NOMO-1 treated with DMSO at 0.1 percent for 48 hours (cell line): ENCODE measurements around the gene ROBO1.

Source experiments
- DNase-seq: peaks from one replicate; lab custom pipeline; 2025; ENCODE audit not compliant: unreplicated experiment; lab: John Stamatoyannopoulos, UW

ROBO1 gene

GRCh38 chr3:78992830-78993229 is 775.0 kb downstream of the ROBO1 start:
- no peak for DNase-seq

GRCh38 chr3:78992400-78992799 is 775.4 kb downstream of the ROBO1 start:
- no peak for DNase-seq

- DNase-seq: no peak
These were observed 776.1 kb downstream of the ROBO1 start for GRCh38 chr3:78991656-78992055.

GRCh38 chr3:78990156-78990555 is 777.6 kb downstream of the ROBO1 start:
- no peak for DNase-seq

- DNase-seq: peak; percentile 24
These were observed 779.5 kb downstream of the ROBO1 start for GRCh38 chr3:78988324-78988723.

GRCh38 chr3:78986416-78987101 is 781.2 kb downstream of the ROBO1 start:
- no peak for DNase-seq

GRCh38 chr3:78985981-78986380 is 781.8 kb downstream of the ROBO1 start:
- no peak for DNase-seq

- no peak for DNase-seq
These were observed 788.8 kb downstream of the ROBO1 start for GRCh38 chr3:78979028-78979427.

- DNase-seq: no peak
These were observed 789.8 kb downstream of the ROBO1 start for GRCh38 chr3:78978037-78978436.

- DNase-seq: no peak
These were observed 790.7 kb downstream of the ROBO1 start for GRCh38 chr3:78977073-78977472.

GRCh38 chr3:78976200-78976599 is 791.6 kb downstream of the ROBO1 start:
- no peak for DNase-seq

- no peak for DNase-seq
These were observed 793.5 kb downstream of the ROBO1 start for GRCh38 chr3:78974181-78974790.

- no peak for DNase-seq
These were observed 795.0 kb downstream of the ROBO1 start for GRCh38 chr3:78972617-78973301.

GRCh38 chr3:78970656-78971055 is 797.1 kb downstream of the ROBO1 start:
- no peak for DNase-seq

GRCh38 chr3:78969483-78969882 is 798.3 kb downstream of the ROBO1 start:
- no peak for DNase-seq

- DNase-seq: no peak
These were observed 800.7 kb downstream of the ROBO1 start for GRCh38 chr3:78967061-78967460.

- DNase-seq: no peak
These were observed 804.0 kb downstream of the ROBO1 start for GRCh38 chr3:78963771-78964170.

GRCh38 chr3:78957456-78957855 is 810.3 kb downstream of the ROBO1 start:
- no peak for DNase-seq

- no peak for DNase-seq
These were observed 816.4 kb downstream of the ROBO1 start for GRCh38 chr3:78951342-78951945.

- no peak for DNase-seq
These were observed 826.2 kb downstream of the ROBO1 start for GRCh38 chr3:78941587-78941986.

GRCh38 chr3:78940626-78941025 is 827.2 kb downstream of the ROBO1 start:
- DNase-seq: no peak

GRCh38 chr3:78940128-78940527 is 827.7 kb downstream of the ROBO1 start:
- no peak for DNase-seq
